Measurements from ENCODE around the gene FUOM.

DNA sequence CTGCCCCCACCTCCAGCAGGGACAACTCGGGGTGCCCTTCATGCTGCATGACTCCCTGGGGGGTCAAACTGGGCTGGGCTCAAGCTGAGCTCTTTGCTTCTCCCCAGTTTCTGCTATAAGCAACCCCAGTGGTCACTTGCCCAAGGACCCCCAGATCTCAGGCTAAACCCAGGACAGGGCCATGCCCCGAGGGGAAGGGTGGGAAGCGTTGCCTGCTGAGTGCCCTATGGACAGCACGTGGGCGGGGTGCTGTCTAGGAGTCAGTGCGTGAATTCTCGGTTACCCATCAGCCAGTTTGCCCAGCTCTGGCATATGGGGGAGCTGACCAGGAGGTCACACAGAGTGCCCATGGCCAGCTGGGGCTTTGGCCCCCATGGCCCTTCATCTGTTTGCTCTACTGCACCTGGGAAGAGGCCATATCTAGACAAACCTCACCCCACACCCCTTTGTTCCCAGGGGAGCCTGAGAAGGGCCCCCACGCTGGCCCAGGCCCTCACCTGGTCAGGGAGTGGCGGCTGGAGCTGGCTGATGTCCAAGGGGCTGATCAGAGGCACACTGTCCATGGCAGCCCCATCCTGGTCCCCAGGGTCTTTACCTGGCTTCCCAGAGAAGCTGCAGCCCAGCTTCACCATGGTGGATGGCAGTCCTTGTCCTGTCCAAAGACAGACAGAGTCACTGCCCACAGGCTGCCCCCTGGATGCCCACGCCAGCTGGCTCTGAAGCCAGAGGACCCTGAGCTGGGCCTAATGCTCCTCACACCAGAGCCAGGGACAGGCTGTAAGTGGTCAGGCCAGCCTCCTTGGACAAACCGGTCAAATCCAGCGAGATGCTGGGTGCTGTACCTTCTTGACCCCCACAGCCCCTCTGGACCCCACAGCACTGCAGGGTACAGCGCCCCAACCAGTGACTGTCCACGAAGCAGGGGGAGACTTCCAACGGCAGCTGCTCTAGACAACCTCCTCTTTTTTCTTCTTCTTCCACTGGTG lies 29.2 kb downstream of the FUOM start:
- no peak for TF ChIP-seq CTCF (IDR thresholded peaks at IDR 0.05)
- TF ChIP-seq REST (IDR thresholded peaks at IDR 0.05; ENCODE audit: low read depth, low read length) = no peak
- no peak for TF ChIP-seq EP300 (IDR thresholded peaks at IDR 0.05; ENCODE audit: borderline replicate concordance in 1 of 2, low read depth in 1 of 2, low read length in 1 of 2)
- TF ChIP-seq SMC3 (IDR thresholded peaks at IDR 0.05; ENCODE audit: low read depth, low read length) = no peak
- no peak for TF ChIP-seq RCOR1 (IDR thresholded peaks at IDR 0.05; ENCODE audit: low read length)
- no peak for TF ChIP-seq YY1 (IDR thresholded peaks at IDR 0.05; ENCODE audit: low read depth)
- no peak for TF ChIP-seq GATA2 (CRISPR knock-in tag; IDR thresholded peaks at IDR 0.05)
- no peak for TF ChIP-seq FOXJ3 (CRISPR knock-in tag; IDR thresholded peaks at IDR 0.05)
- TF ChIP-seq, protein P1, sequence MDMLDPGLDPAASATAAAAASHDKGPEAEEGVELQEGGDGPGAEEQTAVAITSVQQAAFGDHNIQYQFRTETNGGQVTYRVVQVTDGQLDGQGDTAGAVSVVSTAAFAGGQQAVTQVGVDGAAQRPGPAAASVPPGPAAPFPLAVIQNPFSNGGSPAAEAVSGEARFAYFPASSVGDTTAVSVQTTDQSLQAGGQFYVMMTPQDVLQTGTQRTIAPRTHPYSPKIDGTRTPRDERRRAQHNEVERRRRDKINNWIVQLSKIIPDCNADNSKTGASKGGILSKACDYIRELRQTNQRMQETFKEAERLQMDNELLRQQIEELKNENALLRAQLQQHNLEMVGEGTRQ (IDR thresholded peaks at IDR 0.05; ENCODE audit: borderline replicate concordance, low read depth, low read length) = no peak

Data from SK-N-SH (cell line).